Uterus (tissue), 4 donors: ENCODE results near the gene TTC24. TPM values are rescaled to one million over a fixed set of nuclear protein-coding genes. Genes with fewer than 3 reads are reported as not detected.
A peak's percentile ranks its signal among the peaks of the same experiment; 100 is the strongest.
"Not testable (repeated sequence)": the region's sequence is repeated elsewhere in the genome, so short reads cannot be mapped to it uniquely, and the experiment has no call there.

Source experiments
- DNase-seq, 2 donors: peaks; one replicate each; pipeline ENCODE4 v3.0.0-alpha.2; 2019 to 2020
- H3K27ac ChIP-seq, 2 donors: fragments of 200-600 bp; sonication (generic); 1 replicate in 1 of 2; 2 replicates in 1 of 2; pipeline ENCODE4 v1.5.1; 2016 to 2018
- H3K27me3 ChIP-seq, 2 donors: fragments of 200-600 bp; sonication (generic); one replicate each; pipeline ENCODE4 v1.5.1; 2018 to 2019; ENCODE audit warnings: control low read depth in 1 of 2
- H3K36me3 ChIP-seq, 2 donors: fragments of 200-600 bp; sonication (generic); one replicate each; pipeline ENCODE4 v1.5.1; 2019; ENCODE audit warnings: control low read depth in 1 of 2
- H3K4me1 ChIP-seq, 2 donors: fragments of 200-600 bp; sonication (generic); one replicate each; pipeline ENCODE4 v1.5.1; 2018 to 2019; ENCODE audit warnings: control low read depth in 1 of 2
- H3K4me3 ChIP-seq, 2 donors: fragments of 200-600 bp; sonication (generic); 1 replicate in 1 of 2; 2 replicates in 1 of 2; pipeline ENCODE4 v1.5.1; 2018 to 2019; ENCODE audit warnings: mild to moderate bottlenecking in 1 of 2
- H3K9me3 ChIP-seq, 2 donors: fragments of 200-600 bp; sonication (generic); one replicate each; pipeline ENCODE4 v1.5.1; 2019; ENCODE audit warnings: control low read depth in 1 of 2
- CTCF ChIP-seq, 4 experiments: fragments of 200-600 bp in 2 of 4; fragments of 450-650 bp in 2 of 4; sonication (generic) in 2 of 4; IDR thresholded peaks; one replicate each; pipeline ENCODE4 v1.5.1; 2016 to 2019; ENCODE audit warnings: antibody characterized with exemption in 4 of 4, mild to moderate bottlenecking in 2 of 4, moderate library complexity in 1 of 4
- POLR2A ChIP-seq, 2 donors: fragments of 450-650 bp; IDR thresholded peaks; one replicate each; pipeline ENCODE4 v1.6.1; 2016; ENCODE audit warnings: antibody characterized with exemption in 2 of 2, mild to moderate bottlenecking in 1 of 2, moderate library complexity in 1 of 2
- intact Hi-C: fragments of 100-400 bp; cut with DNase I; formaldehyde crosslinking; loops from one replicate; pipeline ENCODE4 v1.15.1; 2023; ENCODE audit warnings: low total_unique reads
- total RNA-seq, 4 donors: library from RNA; depleted of rRNA in 3 of 4; stranded (reverse); fragments of >200 nt in 3 of 4; gene quantifications; one replicate each; pipeline versions ENCODE4 v1.1.0 to v1.2.4, GENCODE V29; 2014 to 2023
- donor health status: DM: yes; HTN: yes; CAD: no.

TTC24 gene
- total RNA-seq, 4 donors from 2014 or later: not detected

- no peaks in the 10 kb centered on the region for H3K27me3 ChIP-seq
- no peak for DNase-seq
- TF ChIP-seq POLR2A (IDR thresholded peaks at IDR 0.05): no peak
- H3K36me3 ChIP-seq: no peaks in the 10 kb centered on the region
- intact Hi-C loops: loop anchor here (10.0 kb wide), 1 partner anchor 145 kb away; no protein-coding TSS in a partner anchor
- H3K27ac ChIP-seq: no peak overlapping the region
- H3K9me3 ChIP-seq: no peaks in the 10 kb centered on the region
- peaks cover 0 to 11% of the 10 kb centered on the region in 2 donors for H3K4me1 ChIP-seq
- no peak overlapping the region for H3K4me3 ChIP-seq
Measured at GRCh38 chr1:156599811-156600210, 20.3 kb downstream of the TTC24 start.

DNA sequence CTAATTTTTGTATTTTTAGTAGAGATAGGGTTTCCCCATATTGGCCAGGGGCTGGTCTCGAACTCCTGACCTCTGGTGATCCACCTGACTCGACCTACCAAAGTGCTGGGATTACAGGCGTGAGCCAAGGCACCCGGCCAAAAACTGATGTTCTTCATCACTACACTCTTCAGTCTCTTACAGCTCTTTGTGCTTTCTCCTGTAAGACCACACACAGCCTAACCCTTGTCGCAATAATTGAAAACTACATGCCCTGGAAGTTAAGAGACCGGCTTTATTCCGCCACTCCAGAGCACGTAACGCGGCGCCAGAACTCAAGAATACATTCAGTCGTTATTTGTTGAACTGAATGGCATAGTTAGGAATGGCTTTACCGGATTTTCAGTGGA, 21.2 kb downstream of the TTC24 start:
- Histone ChIP-seq H3K4me1 (peaks cover 0 to 11% of the 10 kb centered on the region in 2 donors), H3K4me3 (peak overlapping the region; percentile 54 to 86), H3K36me3 (no peaks in the 10 kb centered on the region), H3K9me3 (no peaks in the 10 kb centered on the region), H3K27ac (peak overlapping the region; percentile 66 to 88), H3K27me3 (no peaks in the 10 kb centered on the region)
- intact Hi-C loops: loop anchor here (10.0 kb wide), 1 partner anchor 146 kb away; no protein-coding TSS in a partner anchor
- TF ChIP-seq CTCF (IDR thresholded peaks at IDR 0.05) (no peak), POLR2A (IDR thresholded peaks at IDR 0.05) (no peak)
- DNase-seq: no peak

GRCh38 chr1:156601122-156601830, 21.8 kb downstream of the TTC24 start, which contains the start of gene GPATCH4:
Gene GPATCH4 (minus strand): TSS chr1:156601479.
- Histone ChIP-seq H3K9me3 (no peaks in the 10 kb centered on the region), H3K4me1 (peaks cover 0 to 11% of the 10 kb centered on the region in 2 donors), H3K27ac (peak within 1 kb of the TSS; percentile 66 to 88), H3K36me3 (no peaks in the 10 kb centered on the region), H3K4me3 (peak within 1 kb of the TSS; percentile 54 to 86), H3K27me3 (no peaks in the 10 kb centered on the region)
- DNase-seq: peak; percentile 84 to 86
- TF ChIP-seq POLR2A (IDR thresholded peaks at IDR 0.05) (peak in 1 of 2 donors; percentile 36), CTCF (IDR thresholded peaks at IDR 0.05) (no peak)
- intact Hi-C loops: loop anchor here (10.0 kb wide), 1 partner anchor 146 kb away; no protein-coding TSS in a partner anchor

GRCh38 chr1:156601892-156602291, 22.4 kb downstream of the TTC24 start:
- no peaks in the 10 kb centered on the region for H3K9me3 ChIP-seq
- H3K27ac ChIP-seq: peak overlapping the region; percentile 66 to 88
- intact Hi-C loops: loop anchor here (10.0 kb wide), 1 partner anchor 147 kb away; no protein-coding TSS in a partner anchor
- no peak for TF ChIP-seq POLR2A (IDR thresholded peaks at IDR 0.05)
- no peak for TF ChIP-seq CTCF (IDR thresholded peaks at IDR 0.05)
- H3K4me1 ChIP-seq: peaks cover 0 to 11% of the 10 kb centered on the region in 2 donors
- peak overlapping the region; percentile 54 to 86 for H3K4me3 ChIP-seq
- H3K27me3 ChIP-seq: no peaks in the 10 kb centered on the region
- no peak for DNase-seq
- no peaks in the 10 kb centered on the region for H3K36me3 ChIP-seq

DNA sequence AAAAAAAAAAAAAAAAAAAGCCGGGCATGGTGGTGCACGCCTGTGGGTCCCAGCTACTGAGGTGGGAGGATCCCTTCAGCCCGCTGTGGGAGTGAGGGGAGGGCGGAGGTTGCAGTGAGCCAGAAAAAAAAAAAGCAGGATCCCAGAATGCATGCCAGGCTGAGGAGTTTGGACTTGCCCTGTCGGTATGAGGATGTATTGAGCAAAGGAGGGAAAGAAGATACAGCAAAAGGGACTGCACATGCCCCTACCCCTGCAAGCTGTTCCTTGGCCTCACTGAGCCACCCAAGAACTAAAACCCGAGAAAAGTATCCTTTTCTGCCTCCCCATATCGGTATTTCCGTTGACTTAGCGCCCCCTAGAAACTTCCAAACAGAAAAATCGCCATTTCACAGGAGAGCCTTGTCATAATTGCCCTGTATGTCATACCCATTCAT, 23.1 kb downstream of the TTC24 start:
- Histone ChIP-seq H3K4me1 (peaks cover 0 to 11% of the 10 kb centered on the region in 2 donors), H3K9me3 (no peaks in the 10 kb centered on the region), H3K27ac (no peak overlapping the region), H3K36me3 (no peaks in the 10 kb centered on the region), H3K27me3 (no peaks in the 10 kb centered on the region), H3K4me3 (no peak overlapping the region)
- TF ChIP-seq POLR2A (IDR thresholded peaks at IDR 0.05) (no peak), CTCF (IDR thresholded peaks at IDR 0.05) (no peak)
- DNase-seq: no peak
- intact Hi-C loops: loop anchor here (10.0 kb wide), 1 partner anchor 148 kb away; no protein-coding TSS in a partner anchor

DNA sequence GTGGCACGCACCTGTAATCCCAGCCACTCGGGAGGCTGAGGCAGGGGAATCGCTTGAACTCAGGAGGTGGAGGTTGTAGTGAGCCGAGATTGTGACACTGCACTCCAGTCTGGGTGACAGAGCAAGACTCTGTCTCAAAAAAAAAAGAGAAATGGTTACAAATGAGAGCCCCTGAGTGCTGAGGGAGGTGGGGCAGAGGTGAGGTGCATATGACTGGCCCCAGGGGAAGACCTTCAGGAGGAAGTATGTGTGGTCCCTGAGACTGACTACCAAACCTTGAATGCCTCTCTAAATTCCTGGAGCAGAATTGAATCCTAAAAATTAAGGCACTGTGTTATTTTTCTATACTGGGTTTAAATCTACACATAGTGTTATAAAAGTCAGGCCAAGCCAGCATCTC, 27.8 kb downstream of the TTC24 start:
- H3K27ac ChIP-seq, DNase-seq, H3K4me1 ChIP-seq, H3K9me3 ChIP-seq, H3K4me3 ChIP-seq, H3K36me3 ChIP-seq, H3K27me3 ChIP-seq: not testable (repeated sequence)
- intact Hi-C loops: loop anchor here (10.0 kb wide), 1 partner anchor 153 kb away; no protein-coding TSS in a partner anchor
